Measurements from ENCODE around the gene TYRP1.

TYRP1 gene

GRCh38 chr9:12697719-12698118, 4.5 kb downstream of the TYRP1 start:
- DNase-seq = no peak

GRCh38 chr9:12698266-12698665, 5.1 kb downstream of the TYRP1 start:
- DNase-seq = no peak

GRCh38 chr9:12698986-12699385, 5.8 kb downstream of the TYRP1 start:
- DNase-seq = no peak

GRCh38 chr9:12699529-12699928, 6.3 kb downstream of the TYRP1 start:
- DNase-seq = no peak

GRCh38 chr9:12701126-12701525, 7.9 kb downstream of the TYRP1 start:
- DNase-seq = no peak

GRCh38 chr9:12702160-12702758, 9.1 kb downstream of the TYRP1 start:
- DNase-seq = no peak

- no peak for DNase-seq
Measured at GRCh38 chr9:12703996-12704395, 10.8 kb downstream of the TYRP1 start.

GRCh38 chr9:12705738-12706391, 12.7 kb downstream of the TYRP1 start:
- DNase-seq = no peak

- no peak for DNase-seq
Measured at GRCh38 chr9:12708562-12709298, 15.5 kb downstream of the TYRP1 start.

- no peak for DNase-seq
Measured at GRCh38 chr9:12712532-12712931, 19.3 kb downstream of the TYRP1 start.

GRCh38 chr9:12715268-12715667, 22.1 kb downstream of the TYRP1 start:
- no peak for DNase-seq

GRCh38 chr9:12716823-12717600, 23.8 kb downstream of the TYRP1 start:
- DNase-seq = no peak

GRCh38 chr9:12717907-12718306, 24.7 kb downstream of the TYRP1 start:
- no peak for DNase-seq

GRCh38 chr9:12718482-12719026, 25.4 kb downstream of the TYRP1 start:
- DNase-seq = no peak

- no peak for DNase-seq
Measured at GRCh38 chr9:12719431-12719830, 26.2 kb downstream of the TYRP1 start.

- no peak for DNase-seq
Measured at GRCh38 chr9:12720551-12720950, 27.4 kb downstream of the TYRP1 start.

GRCh38 chr9:12722131-12722530, 28.9 kb downstream of the TYRP1 start:
- DNase-seq = no peak

GRCh38 chr9:12723409-12724028, 30.3 kb downstream of the TYRP1 start:
- no peak for DNase-seq

- no peak for DNase-seq
Measured at GRCh38 chr9:12726795-12727194, 33.6 kb downstream of the TYRP1 start.

- no peak for DNase-seq
Measured at GRCh38 chr9:12730198-12730597, 37.0 kb downstream of the TYRP1 start.

GRCh38 chr9:12730927-12731326, 37.7 kb downstream of the TYRP1 start:
- no peak for DNase-seq

GRCh38 chr9:12732971-12733370, 39.8 kb downstream of the TYRP1 start:
- no peak for DNase-seq

GRCh38 chr9:12735665-12736064, 42.5 kb downstream of the TYRP1 start:
- DNase-seq = no peak

All from activated CD4-positive, alpha-beta T cell treated with anti-CD3 and anti-CD28 coated beads for 1 hour (primary cell).